Measurements from ENCODE around the gene PKLR. TPM values are rescaled to one million over a fixed set of nuclear protein-coding genes. Genes with fewer than 3 reads are reported as not detected.
A peak's percentile ranks its signal among the peaks of the same experiment; 100 is the strongest.

Gene PKLR
- total and polyA plus RNA-seq, 12 donors = 0.11 TPM; not detected in 11

GRCh38 chr1:155251566-155251965 lies 49.7 kb downstream of the PKLR start:
- peak overlapping the region in 2 of 10 donors; percentile 33 to 60 for H3K27ac ChIP-seq
- DNase-seq (no peak), ATAC-seq (no peak)
- peaks cover 0 to 28% (median 4%) of the 10 kb centered on the region in 9 donors for H3K36me3 ChIP-seq
- H3K4me3 ChIP-seq = no peak overlapping the region
- H3K27me3 ChIP-seq = no peaks in the 10 kb centered on the region
- no peaks in the 10 kb centered on the region for H3K9me3 ChIP-seq
- 75 to 85% methylated on average over 7 of the region's 7 CpGs for WGBS, 2 donors
- no peak for TF ChIP-seq CTCF (IDR thresholded peaks at IDR 0.05)
- intact Hi-C loops (cut with DNase I) = loop anchor here in 8 of 10 donors (2.0 to 10.0 kb wide), 7 partner anchors 71 to 343 kb away; partner anchors contain the start of gene RUSC1 (in 5 of the 8)
- H3K4me1 ChIP-seq = peaks cover 12 to 43% (median 35%) of the 10 kb centered on the region in 9 donors

- H3K9me3 ChIP-seq = no peaks in the 10 kb centered on the region
- H3K27ac ChIP-seq = peak overlapping the region in 8 of 10 donors; percentile 15 to 90 (median 38)
- ATAC-seq (peak; percentile 80 to 89 (median 84)), DNase-seq (peak; percentile 93 to 95)
- no peaks in the 10 kb centered on the region for H3K27me3 ChIP-seq
- H3K36me3 ChIP-seq = peaks cover 0 to 25% (median 4%) of the 10 kb centered on the region in 9 donors
- H3K4me3 ChIP-seq = peak overlapping the region in 7 of 10 donors; percentile 12 to 57 (median 37)
- WGBS, 2 donors = 12 to 18% methylated on average over 23 of the region's 23 CpGs
- H3K4me1 ChIP-seq = peaks cover 12 to 36% (median 29%) of the 10 kb centered on the region in 9 donors
- peak in 8 of 9 donors; percentile 99 to 100 (median 100) for TF ChIP-seq CTCF (IDR thresholded peaks at IDR 0.05)
- intact Hi-C loops (cut with DNase I) = loop anchor here in 9 of 10 donors (1.0 to 10.0 kb wide), 10 partner anchors 71 to 344 kb away; partner anchors contain the start of gene RUSC1 (in 5 of the 9)
Measured at GRCh38 chr1:155250633-155251449, 50.4 kb downstream of the PKLR start.

GRCh38 chr1:155250246-155250632 lies 51.0 kb downstream of the PKLR start:
- intact Hi-C loops (cut with DNase I) = loop anchor here in 9 of 10 donors (1.0 to 10.0 kb wide), 10 partner anchors 72 to 345 kb away; partner anchors contain the start of gene RUSC1 (in 5 of the 9)
- Histone ChIP-seq H3K27me3 (no peaks in the 10 kb centered on the region), H3K36me3 (peaks cover 0 to 25% (median 4%) of the 10 kb centered on the region in 9 donors), H3K4me3 (peak overlapping the region in 7 of 10 donors; percentile 12 to 57 (median 37)), H3K27ac (peak overlapping the region in 6 of 10 donors; percentile 15 to 90 (median 45)), H3K4me1 (peaks cover 12 to 37% (median 26%) of the 10 kb centered on the region in 9 donors), H3K9me3 (no peaks in the 10 kb centered on the region)
- peak in 1 of 8 donors; percentile 1 for ATAC-seq
- DNase-seq = no peak
- no peak for TF ChIP-seq CTCF (IDR thresholded peaks at IDR 0.05)
- 26 to 27% methylated on average over 28 of the region's 28 CpGs for WGBS, 2 donors
